ENCODE measurements around the gene GOSR1.
"Not testable (repeated sequence)": the region's sequence is repeated elsewhere in the genome, so short reads cannot be mapped to it uniquely, and the experiment has no call there.

The GOSR1 gene

GRCh38 chr17:30541802-30542201 is 64.6 kb downstream of the GOSR1 start:
- DNase-seq (ENCODE audit: low spot score), result no peak
- TF ChIP-seq CTCF (IDR thresholded peaks at IDR 0.05; ENCODE audit: borderline replicate concordance, control extremely low read depth, extremely low read depth, insufficient read depth, missing control alignments), result no peak
- in situ Hi-C loops (cut with MboI; ENCODE audit: low sequenced_read_pairs, unreplicated experiment), result no loop called here

GRCh38 chr17:30543456-30543855 is 66.2 kb downstream of the GOSR1 start:
- DNase-seq (ENCODE audit: low spot score), result no peak
- no peak for TF ChIP-seq CTCF (IDR thresholded peaks at IDR 0.05; ENCODE audit: borderline replicate concordance, control extremely low read depth, extremely low read depth, insufficient read depth, missing control alignments)
- in situ Hi-C loops (cut with MboI; ENCODE audit: low sequenced_read_pairs, unreplicated experiment), result no loop called here

GRCh38 chr17:30545024-30545423 is 67.8 kb downstream of the GOSR1 start:
- in situ Hi-C loops (cut with MboI; ENCODE audit: low sequenced_read_pairs, unreplicated experiment), result no loop called here
- no peak for TF ChIP-seq CTCF (IDR thresholded peaks at IDR 0.05; ENCODE audit: borderline replicate concordance, control extremely low read depth, extremely low read depth, insufficient read depth, missing control alignments)
- DNase-seq (ENCODE audit: low spot score), result no peak

GRCh38 chr17:30547778-30548573 is 70.8 kb downstream of the GOSR1 start:
- TF ChIP-seq CTCF (IDR thresholded peaks at IDR 0.05; ENCODE audit: borderline replicate concordance, control extremely low read depth, extremely low read depth, insufficient read depth, missing control alignments), result no peak
- no peak for DNase-seq (ENCODE audit: low spot score)
- in situ Hi-C loops (cut with MboI; ENCODE audit: low sequenced_read_pairs, unreplicated experiment), result no loop called here

GRCh38 chr17:30549181-30549580 is 72.0 kb downstream of the GOSR1 start:
- in situ Hi-C loops (cut with MboI; ENCODE audit: low sequenced_read_pairs, unreplicated experiment); DNase-seq (ENCODE audit: low spot score): not testable (repeated sequence)

- in situ Hi-C loops (cut with MboI; ENCODE audit: low sequenced_read_pairs, unreplicated experiment), result no loop called here
- no peak for TF ChIP-seq CTCF (IDR thresholded peaks at IDR 0.05; ENCODE audit: borderline replicate concordance, control extremely low read depth, extremely low read depth, insufficient read depth, missing control alignments)
- DNase-seq (ENCODE audit: low spot score), result no peak
Observed at GRCh38 chr17:30549864-30550511, 72.8 kb downstream of the GOSR1 start.

Measured in GM13976 (cell line).